ENCODE measurements around the gene GKN1.

- TF ChIP-seq POLR2A (IDR thresholded peaks at IDR 0.05; ENCODE audit: low read depth), result no peak
- peak; percentile 48 to 60 (median 57) for TF ChIP-seq CTCF (IDR thresholded peaks at IDR 0.05)
- TF ChIP-seq POLR2AphosphoS5 (IDR thresholded peaks at IDR 0.05), result no peak
Measured at GRCh38 chr2:69026026-69026425, 51.6 kb downstream of the GKN1 start.

Data from esophagus muscularis mucosa (tissue), 3 donors.